Activated T-helper 2 cell treated with anti-CD3 and anti-CD28 coated beads, Interferon-gamma antibody, Interleukin-2, Interleukin-4, amounts not matched to agents 10 μg/mL and 5 μg/mL and 100 μg/mL, durations not matched to agents 14 hours and 24 hours and 36 hours (primary cell): Measurements from ENCODE around the gene CKMT1B. TPM values are rescaled to one million over a fixed set of nuclear protein-coding genes. Genes with fewer than 3 reads are reported as not detected.
"Not testable (repeated sequence)": the region's sequence is repeated elsewhere in the genome, so short reads cannot be mapped to it uniquely, and the experiment has no call there.

Experiments used
- DNase-seq: peaks from one replicate; pipeline ENCODE4 v3.0.0; 2021; ENCODE audit warnings: low spot score
- H3K27ac Mint-ChIP-seq: one replicate; pipeline ENCODE4 v1.8.0; 2021; ENCODE audit warnings: mixed read lengths
- H3K27me3 Mint-ChIP-seq: one replicate; pipeline ENCODE4 v1.8.0; 2021; ENCODE audit warnings: low read depth, mixed read lengths
- H3K36me3 Mint-ChIP-seq: one replicate; pipeline ENCODE4 v1.8.0; 2021; ENCODE audit warnings: low read depth, mixed read lengths
- H3K4me1 Mint-ChIP-seq: one replicate; pipeline ENCODE4 v1.8.0; 2021; ENCODE audit warnings: low read depth, mixed read lengths
- H3K4me3 Mint-ChIP-seq: one replicate; pipeline ENCODE4 v1.8.0; 2021; ENCODE audit warnings: low read depth, mild to moderate bottlenecking, moderate library complexity, mixed read lengths
- H3K9me3 Mint-ChIP-seq: one replicate; pipeline ENCODE4 v1.8.0; 2021; ENCODE audit warnings: mixed read lengths
- intact Hi-C: fragments of 100-400 bp; cut with micrococcal nuclease; formaldehyde crosslinking; loops from one replicate; pipeline ENCODE4 v1.15.1; 2023
- total RNA-seq: library from RNA; stranded (reverse); gene quantifications from 2 replicates; pipeline ENCODE4 v1.2.3, GENCODE V29; 2022

Gene CKMT1B
- total RNA-seq, 1 donor from 2014 or later, result 0.32 TPM

DNA sequence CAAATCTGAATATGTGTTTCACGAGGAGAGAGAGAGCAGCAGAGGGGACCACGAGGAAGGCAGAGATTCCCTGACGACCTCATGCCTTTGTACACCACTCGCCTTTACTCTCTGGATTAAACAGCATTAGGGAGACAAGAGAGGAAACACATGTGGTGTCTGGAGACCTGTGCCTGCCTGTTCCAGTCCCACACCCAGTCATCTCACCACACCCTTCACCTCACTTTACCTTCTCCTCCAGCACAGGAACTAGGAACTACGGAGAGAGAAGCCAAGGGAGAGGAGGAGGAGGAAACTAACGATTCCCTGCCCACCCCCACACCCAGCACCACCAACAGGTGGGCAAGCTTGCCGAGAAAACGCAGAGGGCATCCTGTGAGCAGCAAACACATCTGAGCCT lies 986 bp upstream of the CKMT1B start:
- intact Hi-C loops, DNase-seq, H3K9me3 Mint-ChIP-seq, H3K4me1 Mint-ChIP-seq, H3K36me3 Mint-ChIP-seq, H3K27ac Mint-ChIP-seq, H3K4me3 Mint-ChIP-seq: not testable (repeated sequence)
- H3K27me3 Mint-ChIP-seq, result peaks cover 11% of the 10 kb centered on the region

DNA sequence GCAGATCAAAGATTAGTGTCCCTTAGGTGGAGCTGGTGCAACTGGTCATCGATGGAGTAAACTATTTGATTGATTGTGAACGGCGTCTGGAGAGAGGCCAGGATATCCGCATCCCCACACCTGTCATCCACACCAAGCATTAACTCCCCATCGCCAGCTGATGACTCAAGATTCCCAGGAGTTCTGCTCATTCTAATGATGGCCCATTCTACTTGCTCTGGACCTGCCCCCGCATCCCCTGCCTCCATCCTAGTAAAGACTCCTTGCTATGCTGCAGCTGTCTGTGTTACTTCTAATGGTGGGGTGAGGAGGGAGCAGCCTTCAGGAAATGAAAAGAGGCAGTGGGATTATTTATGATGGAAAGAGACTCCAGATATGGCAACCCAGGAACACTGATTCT lies 5.3 kb downstream of the CKMT1B start:
- H3K4me3 Mint-ChIP-seq, H3K9me3 Mint-ChIP-seq, H3K27ac Mint-ChIP-seq, intact Hi-C loops, H3K4me1 Mint-ChIP-seq, DNase-seq, H3K36me3 Mint-ChIP-seq: not testable (repeated sequence)
- peaks cover 19% of the 10 kb centered on the region for H3K27me3 Mint-ChIP-seq

DNA sequence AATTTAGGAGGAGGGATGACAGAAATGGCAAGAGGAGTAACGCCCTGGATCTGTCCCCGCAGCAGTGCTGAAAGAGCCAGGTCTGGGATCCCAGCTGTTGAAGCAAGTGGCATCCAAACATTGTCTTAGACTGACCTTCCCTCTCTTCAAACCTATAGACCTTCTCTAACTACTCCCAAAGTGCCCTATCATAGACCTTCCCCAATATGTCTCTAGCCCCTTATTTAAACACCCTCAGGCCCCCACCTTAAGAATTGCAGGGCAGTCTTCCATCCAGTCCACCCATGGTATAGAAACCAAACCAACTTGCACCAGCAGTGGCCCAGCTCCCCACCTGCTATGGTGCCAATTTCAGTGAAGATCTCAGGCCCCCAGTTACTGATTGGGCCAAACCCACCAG lies 6.4 kb downstream of the CKMT1B start:
- intact Hi-C loops, H3K4me1 Mint-ChIP-seq, H3K9me3 Mint-ChIP-seq, DNase-seq, H3K27ac Mint-ChIP-seq, H3K4me3 Mint-ChIP-seq, H3K36me3 Mint-ChIP-seq: not testable (repeated sequence)
- peaks cover 21% of the 10 kb centered on the region for H3K27me3 Mint-ChIP-seq

DNA sequence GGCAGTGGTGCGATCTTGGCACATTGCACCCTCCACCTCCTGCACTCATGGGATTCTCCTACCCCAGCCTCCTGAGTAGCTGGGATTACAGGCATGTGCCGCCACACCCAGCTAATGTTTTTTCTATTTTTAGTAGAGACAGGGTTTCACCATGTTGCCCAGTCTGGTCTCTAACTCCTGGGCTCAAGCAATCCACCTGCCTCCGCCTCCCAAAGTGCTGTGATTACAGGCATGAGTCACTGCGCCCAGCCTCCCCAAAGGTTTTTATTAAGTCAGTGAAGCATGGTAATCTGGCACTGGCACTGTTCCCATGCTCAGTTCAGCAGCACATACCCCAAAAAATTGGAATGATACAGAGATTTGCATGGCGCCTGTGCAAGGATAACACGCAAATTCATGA lies 8.4 kb downstream of the CKMT1B start:
- H3K4me3 Mint-ChIP-seq, H3K27ac Mint-ChIP-seq, intact Hi-C loops, H3K4me1 Mint-ChIP-seq, H3K9me3 Mint-ChIP-seq, DNase-seq, H3K36me3 Mint-ChIP-seq: not testable (repeated sequence)
- peaks cover 16% of the 10 kb centered on the region for H3K27me3 Mint-ChIP-seq

DNA sequence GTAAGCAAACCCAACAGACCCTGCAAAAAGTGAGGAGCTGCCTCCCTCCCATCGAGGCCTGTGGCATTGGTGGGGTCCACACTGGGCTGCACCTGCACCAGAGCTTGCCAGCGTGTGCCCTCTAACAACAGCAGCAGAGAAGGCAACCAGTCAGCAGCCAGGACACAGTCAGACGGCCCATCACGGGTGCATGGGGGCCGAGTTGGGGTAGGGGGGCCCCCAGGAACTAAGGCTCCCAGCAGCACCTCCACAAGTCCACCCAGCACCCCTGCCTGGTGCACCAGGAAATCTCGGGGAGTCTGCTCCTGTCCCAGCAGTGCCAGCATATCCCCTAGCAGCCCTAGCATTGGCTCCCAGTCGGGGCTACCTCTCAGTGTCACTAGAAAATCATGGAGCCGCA lies 23.9 kb downstream of the CKMT1B start:
- H3K9me3 Mint-ChIP-seq, H3K27me3 Mint-ChIP-seq, DNase-seq, H3K27ac Mint-ChIP-seq, intact Hi-C loops, H3K4me1 Mint-ChIP-seq, H3K36me3 Mint-ChIP-seq, H3K4me3 Mint-ChIP-seq: not testable (repeated sequence)

DNA sequence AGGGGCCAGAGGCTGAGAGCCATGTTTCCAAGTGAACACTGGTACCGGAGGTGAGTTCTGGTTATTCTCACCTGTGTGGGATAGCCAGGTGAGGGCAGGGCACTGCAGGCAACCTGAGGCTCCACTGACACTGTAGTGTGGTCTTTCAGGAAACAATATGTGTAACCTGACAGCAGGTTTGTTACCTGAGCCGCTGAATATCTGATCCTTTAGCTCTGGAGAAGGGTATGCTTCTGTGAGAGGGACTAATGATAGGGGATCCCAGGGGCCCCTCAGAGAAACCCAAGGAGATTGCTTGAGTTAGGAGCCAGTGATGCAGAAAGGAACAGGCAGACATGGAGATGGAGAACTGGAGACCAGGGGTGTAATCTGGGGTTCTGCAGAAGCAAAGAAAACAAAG lies 24.9 kb downstream of the CKMT1B start, which contains the start of gene STRC:
Gene STRC (minus strand): TSS at position 101 of the 400 bp plus-strand sequence. CDS start 78 bp downstream, at position 23.
- H3K27ac Mint-ChIP-seq, H3K27me3 Mint-ChIP-seq, H3K4me3 Mint-ChIP-seq, H3K4me1 Mint-ChIP-seq, H3K9me3 Mint-ChIP-seq, intact Hi-C loops, DNase-seq, H3K36me3 Mint-ChIP-seq: not testable (repeated sequence)

DNA sequence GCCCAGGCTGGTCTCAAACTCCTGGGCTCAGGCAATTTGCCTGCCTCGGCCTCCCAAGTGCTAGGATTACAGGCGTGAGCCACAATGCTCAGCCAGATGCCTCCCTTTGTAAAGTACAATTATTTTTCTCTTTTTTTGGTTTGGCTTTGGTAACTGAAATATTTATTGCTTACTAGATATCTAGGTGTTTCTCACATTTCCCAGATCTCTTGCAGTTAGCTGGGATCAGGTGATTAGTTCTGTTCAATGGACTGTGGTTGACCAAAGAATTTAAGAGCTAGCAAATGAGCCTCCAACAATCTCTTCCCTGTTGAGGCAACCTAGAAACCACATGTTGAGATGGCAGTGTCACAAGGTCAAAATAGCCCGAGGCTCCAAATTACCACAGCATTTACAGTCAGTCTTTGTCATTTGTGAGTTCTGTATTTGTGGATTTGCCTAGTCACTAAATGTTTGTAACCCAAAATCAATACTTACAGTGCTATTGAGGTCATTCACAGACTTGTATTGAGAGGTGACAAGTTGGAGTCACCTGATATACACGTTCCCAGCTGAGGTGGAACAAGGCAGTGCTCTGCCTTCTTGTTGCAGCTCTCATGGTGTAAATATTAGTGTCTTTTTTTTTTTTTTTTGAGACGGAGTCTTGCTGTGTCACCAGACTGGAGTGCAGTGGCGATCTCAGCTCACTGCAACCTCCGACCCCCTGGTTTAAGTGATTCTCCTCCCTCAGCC lies 28.4 kb downstream of the CKMT1B start:
- DNase-seq, H3K4me3 Mint-ChIP-seq, H3K4me1 Mint-ChIP-seq, H3K27ac Mint-ChIP-seq, H3K36me3 Mint-ChIP-seq, intact Hi-C loops, H3K9me3 Mint-ChIP-seq: not testable (repeated sequence)
- H3K27me3 Mint-ChIP-seq, result peaks cover 14% of the 10 kb centered on the region

DNA sequence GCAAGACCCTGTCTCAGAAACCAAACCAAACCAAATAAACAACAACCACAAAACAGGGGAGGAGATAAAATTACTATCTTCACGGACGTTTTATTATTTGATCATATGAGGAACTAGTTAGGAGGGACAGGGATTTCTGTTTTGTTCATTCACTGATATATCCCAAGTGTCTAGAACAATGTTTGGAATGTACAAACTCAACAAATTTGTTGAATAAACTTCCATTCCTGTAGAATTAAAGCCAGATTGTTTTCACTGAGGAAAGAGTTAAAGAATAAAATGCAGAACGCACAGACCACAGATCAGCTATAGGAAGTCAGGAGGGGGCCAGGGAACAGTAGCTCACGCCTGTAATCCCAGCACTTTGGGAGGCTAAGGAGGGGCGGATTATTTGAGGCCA lies 31.3 kb downstream of the CKMT1B start:
- H3K9me3 Mint-ChIP-seq, result no peaks in the 10 kb centered on the region
- peaks cover 12% of the 10 kb centered on the region for H3K27me3 Mint-ChIP-seq
- H3K4me3 Mint-ChIP-seq, result no peak overlapping the region
- no peak overlapping the region for H3K27ac Mint-ChIP-seq
- H3K4me1 Mint-ChIP-seq, result no peaks in the 10 kb centered on the region
- intact Hi-C loops, result no loop called here
- H3K36me3 Mint-ChIP-seq, result no peaks in the 10 kb centered on the region
- no peak for DNase-seq

DNA sequence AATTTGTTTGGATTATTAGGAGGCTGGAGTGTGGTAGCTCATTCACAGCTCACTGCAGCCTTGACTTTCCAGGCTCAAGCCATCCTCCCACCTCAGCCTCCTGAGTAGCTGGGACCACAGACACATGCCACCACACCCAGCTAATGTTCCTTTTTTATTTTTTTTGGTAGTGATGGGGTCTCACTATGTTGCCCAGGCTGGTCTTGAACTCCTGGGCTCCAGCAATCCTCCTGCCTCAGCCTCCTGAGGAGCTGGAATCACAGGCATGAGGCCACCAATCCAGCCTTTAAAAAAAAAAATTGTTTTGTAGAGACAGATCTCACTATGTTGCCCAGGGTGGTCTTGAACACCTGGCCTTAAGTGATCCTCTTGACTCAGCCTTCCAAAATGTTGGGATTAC lies 33.1 kb downstream of the CKMT1B start:
- DNase-seq, H3K27ac Mint-ChIP-seq, intact Hi-C loops, H3K4me3 Mint-ChIP-seq, H3K4me1 Mint-ChIP-seq, H3K36me3 Mint-ChIP-seq, H3K27me3 Mint-ChIP-seq, H3K9me3 Mint-ChIP-seq: not testable (repeated sequence)

DNA sequence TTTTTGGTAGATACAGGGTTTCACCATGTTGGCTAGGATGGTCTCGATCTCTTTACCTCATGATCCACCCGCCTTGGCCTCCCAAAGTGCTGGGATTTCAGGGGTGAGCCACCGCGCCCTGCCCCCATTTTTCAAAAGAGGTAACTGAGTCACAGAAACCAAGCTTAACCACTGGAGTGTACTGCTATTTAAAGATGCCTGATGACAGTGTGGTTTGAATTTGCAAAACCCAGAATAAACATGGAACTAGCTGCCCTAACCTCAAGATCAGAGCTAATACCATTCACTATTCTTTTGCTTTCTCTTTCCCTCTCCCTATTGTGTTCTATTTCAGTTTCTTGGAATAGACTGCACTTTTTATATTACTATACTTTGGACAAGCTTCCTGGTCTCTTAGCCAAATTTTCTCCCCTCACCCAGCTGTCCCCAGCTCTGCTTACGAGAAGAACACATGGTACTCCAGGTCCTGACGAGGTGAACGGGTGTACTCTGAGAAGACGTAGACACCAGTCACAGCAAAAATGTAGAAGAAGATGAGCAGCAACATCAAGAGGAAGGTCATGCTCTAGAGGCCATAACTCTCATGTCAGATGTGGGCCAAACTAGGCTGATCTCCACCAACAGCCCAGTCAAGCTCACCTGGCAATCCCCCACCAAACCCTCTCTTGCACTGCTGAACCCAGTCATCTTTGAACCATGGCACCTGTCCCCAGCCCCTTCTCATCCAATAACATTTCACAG lies 44.8 kb downstream of the CKMT1B start:
- H3K27me3 Mint-ChIP-seq, DNase-seq, H3K36me3 Mint-ChIP-seq, H3K27ac Mint-ChIP-seq, H3K4me3 Mint-ChIP-seq, intact Hi-C loops, H3K4me1 Mint-ChIP-seq, H3K9me3 Mint-ChIP-seq: not testable (repeated sequence)

Other genes starting within 250 kb of the CKMT1B start
- 31.4 and 33.1 TPM in 2 replicates for gene ZSCAN29, start 223.0 kb upstream of the CKMT1B start, total RNA-seq
- gene TUBGCP4, start 222.9 kb upstream of the CKMT1B start, total RNA-seq, result 40.9 and 48.2 TPM in 2 replicates
- gene TP53BP1, start 100.9 kb upstream of the CKMT1B start, total RNA-seq, result 43.8 and 46.6 TPM in 2 replicates
- gene MAP1A, start 76.4 kb upstream of the CKMT1B start, total RNA-seq, result 1.9 TPM in 2 replicates
- gene PPIP5K1, start 3.8 kb upstream of the CKMT1B start, total RNA-seq, result 62.4 and 71.6 TPM in 2 replicates
- 0.30 and 0.55 TPM in 2 replicates for gene STRC, start 24.8 kb downstream of the CKMT1B start, total RNA-seq
- 8.3 and 9.8 TPM in 2 replicates for gene CATSPER2, start 54.8 kb downstream of the CKMT1B start, total RNA-seq
- gene CKMT1A, start 99.8 kb downstream of the CKMT1B start, total RNA-seq, result 0.11 and 0.48 TPM in 2 replicates
- 370 and 384 TPM in 2 replicates for gene PDIA3, start 152.4 kb downstream of the CKMT1B start, total RNA-seq
- 1.0 and 1.3 TPM in 2 replicates for gene ELL3, start 182.9 kb downstream of the CKMT1B start, total RNA-seq
- 580 and 598 TPM in 2 replicates for gene SERF2, start 198.3 kb downstream of the CKMT1B start, total RNA-seq
- 0.28 and 0.57 TPM in 2 replicates for gene SERINC4, start 206.2 kb downstream of the CKMT1B start, total RNA-seq
- gene HYPK, start 206.6 kb downstream of the CKMT1B start, total RNA-seq, result 23.6 and 24.3 TPM in 2 replicates
- gene MFAP1, start 230.7 kb downstream of the CKMT1B start, total RNA-seq, result 43.7 and 44.3 TPM in 2 replicates
- gene WDR76, start 233.0 kb downstream of the CKMT1B start, total RNA-seq, result 67.8 and 71.0 TPM in 2 replicates